ENCODE data around the gene PCDHAC1.
"Not testable (repeated sequence)": the region's sequence is repeated elsewhere in the genome, so short reads cannot be mapped to it uniquely, and the experiment has no call there.

The PCDHAC1 gene, protein sequence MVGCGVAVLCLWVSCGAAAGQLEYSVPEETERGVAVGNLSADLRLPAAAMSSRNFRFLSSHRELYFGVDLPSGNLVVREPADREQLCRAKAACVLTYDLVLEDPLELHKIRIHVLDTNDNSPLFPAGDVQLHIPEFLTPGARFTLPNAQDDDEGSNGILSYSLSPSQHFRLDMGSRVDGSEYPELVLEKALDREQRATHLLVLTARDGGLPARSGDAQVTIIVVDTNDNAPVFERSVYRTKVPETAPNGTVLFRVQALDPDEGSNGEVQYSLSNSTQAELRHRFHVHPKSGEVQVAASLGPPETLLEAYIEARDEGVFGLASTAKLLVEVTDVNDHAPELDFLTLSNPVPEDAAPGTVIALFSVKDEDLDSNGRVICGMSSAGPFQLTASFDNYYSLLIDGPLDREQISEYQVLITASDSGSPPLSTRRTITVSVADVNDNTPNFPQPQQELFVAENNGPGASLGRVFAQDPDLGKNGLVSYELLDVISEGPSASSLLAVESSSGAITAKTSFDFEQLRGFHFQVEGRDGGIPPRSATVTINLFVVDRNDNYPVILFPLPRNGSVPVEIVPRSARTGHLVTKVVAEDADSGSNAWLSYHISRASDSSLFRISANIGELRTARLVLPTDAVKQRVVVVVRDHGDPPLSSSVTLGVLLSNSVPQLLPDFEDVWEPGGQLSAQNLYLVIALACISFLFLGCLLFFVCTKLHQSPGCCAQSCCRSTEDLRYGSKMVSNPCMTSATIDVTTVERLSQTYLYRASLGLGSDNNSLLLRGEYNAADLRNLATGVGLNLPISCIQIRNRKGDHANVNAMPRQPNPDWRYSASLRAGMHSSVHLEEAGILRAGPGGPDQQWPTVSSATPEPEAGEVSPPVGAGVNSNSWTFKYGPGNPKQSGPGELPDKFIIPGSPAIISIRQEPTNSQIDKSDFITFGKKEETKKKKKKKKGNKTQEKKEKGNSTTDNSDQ

DNA sequence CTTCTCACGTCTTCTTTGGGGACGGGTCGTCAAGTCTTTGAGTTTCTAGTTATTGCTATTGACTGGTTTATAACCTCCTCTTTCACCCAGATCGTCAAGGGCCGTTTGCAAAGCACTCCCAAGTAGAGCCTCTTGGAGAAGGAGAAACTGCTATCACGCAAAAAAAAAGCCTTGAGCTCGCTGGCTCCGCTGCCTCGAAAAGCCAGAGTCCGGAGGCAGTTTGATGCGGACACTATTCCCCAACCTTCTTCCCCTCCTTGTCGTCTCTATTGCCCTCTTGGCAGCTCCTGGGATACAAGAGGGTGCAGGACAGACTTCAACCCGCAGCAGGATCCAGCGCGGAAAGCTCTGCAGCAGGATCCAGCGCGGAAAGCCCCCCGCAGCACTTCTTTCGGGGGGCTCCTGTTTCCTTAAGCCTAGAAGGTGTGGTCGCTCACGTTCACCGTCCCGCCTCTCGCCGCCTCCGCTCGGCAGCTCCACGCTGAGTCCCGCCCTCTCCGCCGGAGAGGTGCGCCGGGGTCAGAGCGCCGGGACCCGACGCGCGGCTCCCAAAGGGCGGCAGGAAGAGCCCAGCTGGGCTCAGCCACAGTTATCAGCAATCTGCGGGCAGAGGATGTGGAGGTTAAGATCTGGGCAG is at the start of gene PCDHAC1:
Gene PCDHAC1, plus strand, starts transcription at position 494 of the 637 bp plus-strand sequence. CDS start 594 bp downstream, outside the sequence.
- no peak for DNase-seq

DNA sequence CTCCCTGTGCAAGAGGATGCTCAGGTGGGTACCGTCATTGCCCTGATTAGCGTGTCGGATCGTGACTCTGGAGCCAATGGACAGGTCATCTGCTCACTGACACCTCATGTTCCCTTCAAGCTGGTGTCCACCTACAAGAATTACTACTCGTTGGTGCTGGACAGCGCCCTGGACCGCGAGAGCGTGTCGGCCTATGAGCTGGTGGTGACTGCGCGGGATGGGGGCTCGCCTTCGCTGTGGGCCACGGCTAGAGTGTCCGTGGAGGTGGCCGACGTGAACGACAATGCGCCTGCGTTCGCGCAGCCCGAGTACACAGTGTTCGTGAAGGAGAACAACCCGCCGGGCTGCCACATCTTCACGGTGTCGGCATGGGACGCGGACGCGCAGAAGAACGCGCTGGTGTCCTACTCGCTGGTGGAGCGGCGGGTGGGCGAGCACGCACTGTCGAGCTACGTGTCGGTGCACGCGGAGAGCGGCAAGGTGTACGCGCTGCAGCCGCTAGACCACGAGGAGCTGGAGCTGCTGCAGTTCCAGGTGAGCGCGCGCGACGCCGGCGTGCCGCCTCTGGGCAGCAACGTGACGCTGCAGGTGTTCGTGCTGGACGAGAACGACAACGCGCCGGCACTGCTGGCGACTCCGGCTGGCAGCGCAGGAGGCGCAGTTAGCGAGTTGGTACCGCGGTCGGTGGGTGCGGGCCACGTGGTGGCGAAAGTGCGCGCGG is 49.4 kb upstream of the PCDHAC1 start:
- not testable (repeated sequence) for DNase-seq

GRCh38 chr5:140877262-140877581 is 48.9 kb upstream of the PCDHAC1 start:
- DNase-seq: no peak

- DNase-seq: no peak
Measured at GRCh38 chr5:140881889-140882590, 44.1 kb upstream of the PCDHAC1 start, which contains the start of gene PCDHA13. Gene PCDHA13 (plus strand): TSS chr5:140882124. CDS start chr5:140882269, 145 bp downstream.

DNA sequence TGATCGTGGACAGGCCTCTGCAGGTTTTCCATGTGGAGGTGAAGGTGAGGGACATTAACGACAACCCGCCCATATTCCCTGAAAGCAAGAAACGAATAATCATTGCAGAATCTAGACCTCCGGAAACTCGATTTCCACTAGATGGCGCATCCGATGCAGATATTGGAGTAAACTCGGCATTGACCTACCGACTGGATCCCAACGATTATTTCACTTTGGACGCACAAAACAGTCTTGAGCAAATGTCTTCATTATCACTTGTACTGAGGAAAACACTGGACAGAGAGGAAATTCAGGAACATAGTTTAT is 43.6 kb upstream of the PCDHAC1 start:
- DNase-seq: no peak

- no peak for DNase-seq
Measured at GRCh38 chr5:140883373-140883772, 42.7 kb upstream of the PCDHAC1 start.

- no peak for DNase-seq
Measured at GRCh38 chr5:140883927-140884697, 42.0 kb upstream of the PCDHAC1 start.

DNA sequence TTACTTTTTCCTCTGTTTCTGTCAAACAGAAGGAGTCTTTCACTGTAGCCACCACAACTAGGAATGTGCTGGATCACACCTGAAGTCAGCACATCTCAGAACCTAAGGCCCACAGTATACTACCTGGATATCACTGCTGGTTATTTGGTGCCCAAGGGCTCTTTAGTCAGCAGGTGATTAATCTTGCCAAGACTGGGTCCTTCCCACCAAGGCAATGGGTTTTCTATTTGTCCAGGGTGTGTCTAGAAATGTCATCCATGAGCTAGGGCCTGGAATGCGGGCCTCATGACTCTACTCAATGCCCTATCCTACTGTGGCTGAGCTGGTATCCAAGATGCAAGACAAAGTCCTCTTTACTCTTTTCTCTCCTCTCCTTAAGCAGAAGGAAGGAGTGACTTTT is 9.8 kb upstream of the PCDHAC1 start:
- no peak for DNase-seq

DNA sequence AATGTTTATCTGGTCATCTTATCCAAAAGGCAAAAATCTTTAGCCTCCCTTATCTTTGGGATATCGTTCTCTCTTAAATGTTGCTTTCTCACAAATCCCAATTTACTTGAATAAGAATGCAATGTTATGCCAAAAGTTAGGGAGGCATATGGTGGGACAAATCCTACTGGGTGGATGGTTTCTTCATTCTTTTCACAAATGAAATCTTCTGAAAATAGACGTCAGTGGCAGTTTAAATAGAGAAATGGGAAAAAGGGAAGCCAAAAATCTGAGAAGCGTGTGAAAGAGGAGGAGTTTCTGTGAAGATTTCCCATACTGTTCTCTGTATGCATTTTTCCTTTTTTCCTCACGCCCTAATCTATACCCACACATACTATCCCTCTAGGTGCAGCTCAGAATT is 2.5 kb upstream of the PCDHAC1 start:
- DNase-seq: no peak

- peak; percentile 20 for DNase-seq
Measured at GRCh38 chr5:140926443-140927227, 536 bp downstream of the PCDHAC1 start.

DNA sequence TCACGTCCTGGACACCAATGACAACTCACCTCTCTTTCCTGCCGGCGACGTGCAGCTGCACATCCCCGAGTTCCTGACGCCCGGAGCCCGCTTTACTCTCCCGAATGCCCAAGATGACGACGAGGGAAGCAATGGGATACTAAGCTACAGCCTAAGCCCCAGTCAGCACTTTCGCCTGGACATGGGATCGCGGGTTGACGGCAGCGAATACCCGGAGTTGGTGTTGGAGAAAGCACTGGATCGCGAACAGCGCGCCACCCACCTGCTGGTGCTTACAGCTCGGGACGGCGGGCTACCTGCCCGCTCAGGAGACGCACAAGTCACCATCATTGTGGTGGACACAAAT is 1.1 kb downstream of the PCDHAC1 start:
- no peak for DNase-seq

DNA sequence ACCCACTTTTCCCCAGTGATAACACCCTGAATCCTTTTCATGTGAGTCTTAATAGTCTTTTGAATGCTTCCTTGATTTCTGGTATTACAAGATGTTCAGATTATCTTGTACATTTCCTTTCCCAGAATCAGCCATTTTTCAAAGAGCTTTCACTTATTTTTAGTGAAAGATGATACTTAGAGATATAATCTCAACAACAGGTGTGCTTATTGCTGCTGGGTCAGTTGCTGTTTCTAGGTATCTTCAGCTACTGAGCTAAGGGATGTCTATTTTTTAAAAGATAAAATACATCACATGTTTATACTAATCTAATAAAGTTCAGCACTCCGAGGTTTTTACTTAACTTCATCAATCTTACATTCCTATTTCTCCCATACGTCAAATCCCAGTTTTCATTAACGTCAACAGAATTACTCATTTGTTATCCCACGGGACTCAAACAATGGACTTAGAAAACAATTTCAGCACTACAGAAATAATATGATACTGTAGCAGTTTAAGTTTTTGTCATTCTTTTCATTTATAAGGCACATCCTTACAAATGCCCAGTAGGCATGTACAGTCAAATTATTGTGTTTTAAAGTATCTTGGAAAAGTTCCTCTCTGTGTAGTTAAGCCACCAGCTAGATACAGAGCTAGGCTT is 9.0 kb downstream of the PCDHAC1 start:
- DNase-seq: no peak

GRCh38 chr5:140946578-140946977 is 20.5 kb downstream of the PCDHAC1 start:
- no peak for DNase-seq

GRCh38 chr5:140951636-140952035 is 25.5 kb downstream of the PCDHAC1 start:
- no peak for DNase-seq

DNA sequence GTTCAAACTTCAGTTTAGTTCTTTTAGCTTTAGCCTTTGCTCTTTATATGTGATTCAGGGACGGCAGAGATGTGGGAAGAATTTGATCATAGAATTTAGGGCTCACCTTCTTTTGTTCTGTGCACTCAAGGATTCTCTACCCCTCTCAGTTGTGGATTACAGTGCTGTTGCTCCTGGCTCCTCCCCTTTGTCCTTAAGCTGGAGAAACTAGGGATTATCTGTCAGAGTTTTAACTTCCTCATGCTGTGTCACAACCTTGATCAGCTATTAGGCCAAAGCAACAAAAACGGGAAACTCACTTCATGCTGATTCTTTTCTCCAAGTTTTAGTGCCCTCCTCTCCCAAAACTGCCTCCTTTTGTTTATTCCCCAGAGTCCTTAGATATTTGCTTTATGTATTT is 27.1 kb downstream of the PCDHAC1 start:
- DNase-seq: no peak

DNA sequence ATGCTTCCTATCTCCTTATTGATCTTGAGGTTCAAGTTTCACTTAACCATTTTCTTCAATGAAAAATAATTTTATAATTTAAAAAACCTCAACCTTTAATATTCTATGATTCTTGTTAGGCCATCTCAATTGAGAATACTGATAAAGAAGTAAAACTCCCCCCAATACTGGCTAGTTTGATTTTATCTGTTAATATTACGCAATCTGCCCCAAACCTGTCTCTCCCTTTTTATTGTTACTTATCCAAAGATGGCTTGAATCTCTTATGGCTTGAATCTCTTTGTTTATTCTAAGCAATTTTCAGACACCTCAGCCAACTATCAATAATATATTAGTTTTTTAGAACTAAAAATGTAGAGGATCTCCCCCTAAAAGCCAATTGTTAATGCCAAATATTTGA is 36.1 kb downstream of the PCDHAC1 start:
- no peak for DNase-seq

DNA sequence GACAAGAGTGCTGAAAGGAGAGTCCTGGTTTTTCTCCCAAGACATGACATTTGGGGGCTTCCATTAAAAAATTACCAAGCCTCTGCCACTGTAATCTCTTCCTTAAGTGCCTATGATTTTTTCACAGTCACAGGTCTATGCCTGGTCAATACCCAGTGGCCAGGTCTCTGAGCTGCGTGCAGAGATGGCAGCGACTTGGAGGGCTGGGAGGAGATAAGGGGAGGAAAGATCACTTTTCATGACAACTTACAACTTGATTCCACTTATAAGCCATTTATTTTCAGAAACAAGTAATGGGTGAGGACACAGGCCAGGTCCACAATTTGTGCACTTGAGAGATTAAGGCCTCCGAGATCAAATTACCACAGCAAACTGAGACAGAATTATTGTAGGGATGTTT is 38.3 kb downstream of the PCDHAC1 start:
- no peak for DNase-seq

GRCh38 chr5:140965905-140966292 is 39.8 kb downstream of the PCDHAC1 start:
- DNase-seq: no peak

DNA sequence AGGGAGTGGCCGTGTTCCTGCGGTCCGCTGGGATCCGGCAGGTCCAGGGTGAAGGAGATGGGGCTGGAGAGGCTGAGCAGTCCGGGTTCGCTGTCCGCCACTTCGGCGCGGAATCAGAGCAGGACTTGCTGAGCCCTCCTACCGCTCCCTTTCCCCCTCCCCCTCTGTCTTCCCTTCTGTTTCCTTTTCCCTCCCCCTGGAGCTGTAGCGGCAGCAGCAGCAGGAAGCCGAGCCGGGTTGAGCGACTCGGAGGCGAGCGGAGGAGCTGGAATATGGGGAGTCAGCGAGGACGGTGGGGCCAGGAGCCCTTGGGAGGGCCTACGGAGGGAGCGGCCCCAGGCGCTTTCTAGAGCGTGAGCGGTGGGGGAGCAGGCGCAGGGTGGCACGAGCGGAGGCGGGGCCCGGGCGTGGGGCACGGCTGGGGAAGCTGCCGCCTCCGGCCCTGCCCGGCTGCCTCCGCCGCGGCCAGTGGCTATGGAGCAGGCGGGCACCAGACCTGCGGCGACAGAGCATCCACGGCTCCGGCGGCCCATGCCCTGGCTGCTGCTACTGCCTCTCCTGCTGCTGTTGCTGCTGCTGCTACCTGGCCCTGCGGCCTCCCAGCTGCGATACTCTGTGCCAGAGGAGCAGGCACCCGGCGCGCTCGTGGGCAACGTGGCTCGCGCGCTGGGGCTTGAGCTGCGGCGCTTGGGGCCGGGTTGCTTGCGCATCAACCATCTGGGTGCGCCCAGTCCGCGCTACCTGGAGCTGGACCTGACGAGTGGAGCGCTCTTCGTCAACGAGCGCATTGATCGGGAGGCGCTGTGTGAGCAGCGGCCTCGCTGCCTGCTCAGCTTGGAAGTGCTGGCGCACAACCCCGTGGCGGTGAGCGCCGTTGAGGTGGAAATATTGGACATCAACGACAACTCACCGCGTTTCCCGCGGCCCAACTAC is 40.5 kb downstream of the PCDHAC1 start, which contains the start of gene PCDHAC2:
Gene PCDHAC2, plus strand, starts transcription at position 184 of the 933 bp plus-strand sequence. Its CDS starts 291 bp downstream, at position 475.
- DNase-seq: no peak
